HepG2 (cell line): ENCODE measurements around the gene CHD2. TPM values are rescaled to one million over a fixed set of nuclear protein-coding genes. Genes with fewer than 3 reads are reported as not detected.
A peak's percentile ranks its signal among the peaks of the same experiment; 100 is the strongest.

Experiments used
- AGO2 ChIP-seq: fragments of 200-400 bp; formaldehyde crosslinking; optimal IDR thresholded peaks from 2 replicates; pipeline ENCODE3; 2017; ENCODE audit warnings: mild to moderate bottlenecking, low read depth, low read length, moderate library complexity
- ATF7-NPFF ChIP-seq: sonication (generic); formaldehyde crosslinking; IDR thresholded peaks from 2 replicates; pipeline ENCODE4 v1.8.1; 2023; ENCODE audit warnings: mild to moderate bottlenecking, low read depth, missing genetic modification reagents, moderate library complexity
- EHMT2 ChIP-seq: fragments of 200-600 bp; sonication (generic); IDR thresholded peaks from 2 replicates; pipeline ENCODE4 v1.7.0; 2017; ENCODE audit warnings: antibody characterized with exemption, low read depth, low read length, borderline replicate concordance
- ETV6 ChIP-seq: sonication (generic); formaldehyde crosslinking; conservative IDR thresholded peaks from 2 replicates; pipeline ENCODE4 v1.4.0; 2020; ENCODE audit warnings: missing genetic modification reagents
- HNRNPL ChIP-seq: fragments of 200-400 bp; formaldehyde crosslinking; IDR thresholded peaks from 2 replicates; pipeline ENCODE4 v1.6.1; 2017; ENCODE audit warnings: mild to moderate bottlenecking, low read depth, low read length
- JUNB ChIP-seq: sonication (generic); formaldehyde crosslinking; IDR thresholded peaks from 2 replicates; pipeline ENCODE4 v1.8.0; 2022; ENCODE audit warnings: missing genetic modification reagents, mild to moderate bottlenecking, borderline replicate concordance
- KDM2A ChIP-seq: sonication (generic); formaldehyde crosslinking; IDR thresholded peaks from 2 replicates; pipeline ENCODE4 v1.4.0; 2020; ENCODE audit warnings: low read depth, missing genetic modification reagents, borderline replicate concordance
- KDM5A ChIP-seq: fragments of 200-600 bp; sonication (generic); IDR thresholded peaks from 2 replicates; pipeline ENCODE4 v1.7.0; 2018; ENCODE audit warnings: antibody characterized with exemption, mild to moderate bottlenecking, low read length, borderline replicate concordance
- MLXIP ChIP-seq: sonication (generic); formaldehyde crosslinking; IDR thresholded peaks from 2 replicates; pipeline ENCODE4 v1.9.0; 2021; ENCODE audit warnings: missing genetic modification reagents, borderline replicate concordance
- NR2F1 ChIP-seq, 2 experiments: fragments of 450-650 bp in 1 of 2; formaldehyde crosslinking in 1 of 2; IDR thresholded peaks; 2 replicates each; pipeline versions ENCODE4 v1.5.0 to v1.6.1; 2016 to 2020; ENCODE audit warnings: mild to moderate bottlenecking in 1 of 2, missing compliant biosample characterization in 1 of 2, missing genetic modification reagents in 1 of 2, moderate library complexity in 1 of 2
- PLRG1 ChIP-seq: fragments of 450-650 bp; conservative IDR thresholded peaks from 2 replicates; pipeline ENCODE4 v1.6.1; 2016
- RBFOX2 ChIP-seq: fragments of 200-400 bp; formaldehyde crosslinking; IDR thresholded peaks from 2 replicates; pipeline ENCODE4 v1.6.1; 2017; ENCODE audit warnings: low read depth, mild to moderate bottlenecking, low read length
- SMARCE1 ChIP-seq: fragments of 450-650 bp; IDR thresholded peaks from 2 replicates; pipeline ENCODE4 v1.6.1; 2017; ENCODE audit warnings: borderline replicate concordance
- SYNCRIP ChIP-seq: fragments of 200-400 bp; formaldehyde crosslinking; IDR thresholded peaks from 2 replicates; pipeline ENCODE4 v1.6.1; 2018; ENCODE audit warnings: mild to moderate bottlenecking, low read depth, low read length; ENCODE audit not compliant: insufficient read depth
- TP53 ChIP-seq: sonication (generic); formaldehyde crosslinking; conservative IDR thresholded peaks from 2 replicates; pipeline ENCODE4 v1.4.0; 2020; ENCODE audit warnings: missing genetic modification reagents
- XBP1 ChIP-seq: sonication (generic); formaldehyde crosslinking; IDR thresholded peaks from 2 replicates; pipeline ENCODE4 v1.5.0; 2020; ENCODE audit warnings: missing genetic modification reagents
- ZNF276 ChIP-seq: sonication (generic); formaldehyde crosslinking; IDR thresholded peaks from 2 replicates; pipeline ENCODE4 v1.4.0; 2020; ENCODE audit warnings: mild to moderate bottlenecking, low read depth, missing genetic modification reagents
- ZNF550 ChIP-seq: sonication (generic); formaldehyde crosslinking; IDR thresholded peaks from 2 replicates; pipeline ENCODE4 v1.4.0; 2020; ENCODE audit warnings: mild to moderate bottlenecking, missing genetic modification reagents, borderline replicate concordance
- ZNF737 ChIP-seq: sonication (generic); formaldehyde crosslinking; IDR thresholded peaks from 2 replicates; pipeline ENCODE4 v1.5.0; 2020; ENCODE audit warnings: missing genetic modification reagents, mild to moderate bottlenecking, borderline replicate concordance
- ZNF816 ChIP-seq: sonication (generic); formaldehyde crosslinking; IDR thresholded peaks from 2 replicates; pipeline ENCODE4 v1.8.0; 2022; ENCODE audit warnings: missing genetic modification reagents, mild to moderate bottlenecking, borderline replicate concordance
- polyA plus RNA-seq, 8 experiments: library from polyadenylated mRNA; depleted of rRNA in 3 of 8; stranded (reverse) in 7 of 8; unstranded in 1 of 8; fragments of >200 nt; fragmentation: Illumina TruSeq in 4 of 8; extraction: Trizol in 4 of 8; gene quantifications; 2 replicates each; pipeline versions ENCODE4 v1.2.1 to v1.2.3, GENCODE V29; 2011 to 2016; ENCODE audit warnings: low read depth in 4 of 8, missing spikeins in 1 of 8, mixed read lengths in 1 of 8; ENCODE audit not compliant: insufficient read depth in 1 of 8
- total RNA-seq, 5 experiments: library from RNA; depleted of rRNA; stranded (reverse); fragments of >200 nt; fragmentation: Illumina TruSeq; extraction: Trizol; gene quantifications; 2 replicates each; pipeline ENCODE4 v1.2.3, GENCODE V29; 2016; ENCODE audit warnings: low read depth in 1 of 5
- TF ChIP-seq, protein P1 (sequence below): sonication (generic); formaldehyde crosslinking; IDR thresholded peaks from 2 replicates; pipeline ENCODE4 v1.8.0; 2022; ENCODE audit warnings: missing genetic modification reagents, low read depth, mild to moderate bottlenecking, borderline replicate concordance
- TF ChIP-seq, protein P2 (sequence below): sonication (generic); formaldehyde crosslinking; IDR thresholded peaks from 2 replicates; pipeline ENCODE4 v1.8.0; 2022; ENCODE audit warnings: mild to moderate bottlenecking, missing genetic modification reagents, moderate library complexity

The CHD2 gene
- total and polyA plus RNA-seq, 2 of the 13 experiments (the other 11 are each of a cell fraction or from before 2014, with no cell fraction given), result 54.0 to 54.1 TPM

GRCh38 chr15:92903966-92904721, 4.0 kb downstream of the CHD2 start (continued):
- TF ChIP-seq EHMT2, result no peak
- TF ChIP-seq ZNF816 (CRISPR knock-in tag), result peak; percentile 51; the same call in 1 of the 2 replicates
- no peak for TF ChIP-seq JUNB
- TF ChIP-seq HNRNPL, result peak; percentile 48; the same call in 1 of the 2 replicates
- TF ChIP-seq ZNF737, result no peak
- TF ChIP-seq ATF7-NPFF (CRISPR knock-in tag), result peak; percentile 86
- peak; percentile 100 for TF ChIP-seq KDM2A
- no peak for TF ChIP-seq SYNCRIP
- TF ChIP-seq ETV6 (CRISPR knock-in tag), result no peak
- no peak for TF ChIP-seq XBP1 (CRISPR knock-in tag)
- TF ChIP-seq, protein P1, sequence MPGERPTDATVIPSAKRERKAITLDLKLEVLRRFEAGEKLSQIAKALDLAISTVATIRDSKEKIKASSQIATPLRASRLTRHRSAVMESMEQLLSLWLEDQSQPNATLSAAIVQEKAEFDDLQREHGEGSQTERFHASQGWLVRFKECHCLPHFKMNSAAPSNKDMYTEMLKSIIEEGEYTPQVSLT (CRISPR knock-in tag), result no peak
- TF ChIP-seq AGO2, result peak; percentile 100
- 0 out of 2 replicates have a peak, but pooled peaks have one; percentile 26 for TF ChIP-seq ZNF276
- TF ChIP-seq MLXIP (CRISPR knock-in tag), result no peak; the same call in 1 of the 2 replicates
- peak; percentile 3; the same call in 1 of the 2 replicates for TF ChIP-seq KDM5A
- no peak for TF ChIP-seq PLRG1
- TF ChIP-seq NR2F1 (CRISPR knock-in tag; IDR thresholded peaks at IDR 0.05), result peak; percentile 58 to 64; a peak in 2 of 4 replicates
- peak; percentile 100 for TF ChIP-seq RBFOX2
- TF ChIP-seq, protein P2, sequence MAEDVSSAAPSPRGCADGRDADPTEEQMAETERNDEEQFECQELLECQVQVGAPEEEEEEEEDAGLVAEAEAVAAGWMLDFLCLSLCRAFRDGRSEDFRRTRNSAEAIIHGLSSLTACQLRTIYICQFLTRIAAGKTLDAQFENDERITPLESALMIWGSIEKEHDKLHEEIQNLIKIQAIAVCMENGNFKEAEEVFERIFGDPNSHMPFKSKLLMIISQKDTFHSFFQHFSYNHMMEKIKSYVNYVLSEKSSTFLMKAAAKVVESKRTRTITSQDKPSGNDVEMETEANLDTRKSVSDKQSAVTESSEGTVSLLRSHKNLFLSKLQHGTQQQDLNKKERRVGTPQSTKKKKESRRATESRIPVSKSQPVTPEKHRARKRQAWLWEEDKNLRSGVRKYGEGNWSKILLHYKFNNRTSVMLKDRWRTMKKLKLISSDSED (CRISPR knock-in tag), result no peak
- TF ChIP-seq ZNF550 (CRISPR knock-in tag), result no peak
- TF ChIP-seq TP53 (CRISPR knock-in tag), result no peak; the same call in 1 of the 2 replicates
- TF ChIP-seq SMARCE1, result no peak
